C4-2B (cell line): ENCODE data around the gene PATL1.

Source experiments
- CTCF ChIP-seq: fragments of 450-650 bp; conservative IDR thresholded peaks from 2 replicates; pipeline ENCODE4 v1.5.1; 2017; ENCODE audit warnings: mild to moderate bottlenecking
- ZFX ChIP-seq: fragments of 450-650 bp; IDR thresholded peaks from 2 replicates; pipeline ENCODE4 v1.6.1; 2017

- TF ChIP-seq CTCF (peak; percentile 85), ZFX (no peak)
These were observed 11.7 kb upstream of the PATL1 start for GRCh38 chr11:59680287-59681154.
